Tibial artery (tissue), 4 donors: ENCODE results near the gene MTERF4.

ENCODE experiments used
- DNase-seq, 2 donors: peaks; one replicate each; pipeline ENCODE4 v3.0.0-alpha.2; 2019
- H3K27ac ChIP-seq, 2 donors: fragments of 200-600 bp; sonication (generic) in 1 of 2; 1 replicate in 1 of 2; 2 replicates in 1 of 2; pipeline ENCODE4 v1.5.1; 2018 to 2019; ENCODE audit warnings: mild to moderate bottlenecking in 1 of 2
- H3K27me3 ChIP-seq, 2 donors: fragments of 200-600 bp; sonication (generic) in 1 of 2; one replicate each; pipeline versions ENCODE4 v1.5.1 to v1.6.0; 2016 to 2019
- H3K36me3 ChIP-seq, 3 donors: fragments of 200-600 bp; sonication (generic) in 2 of 3; one replicate each; pipeline ENCODE4 v1.5.1; 2016 to 2019; ENCODE audit warnings: mild to moderate bottlenecking in 2 of 3
- H3K4me1 ChIP-seq, 4 donors: fragments of 200-600 bp; sonication (generic) in 2 of 4; 1 replicate in 3 of 4; 2 replicates in 1 of 4; pipeline ENCODE4 v1.5.1; 2016 to 2019
- H3K4me3 ChIP-seq, 2 donors: fragments of 200-600 bp; sonication (generic) in 1 of 2; 1 replicate in 1 of 2; 2 replicates in 1 of 2; pipeline ENCODE4 v1.5.1; 2018 to 2019; ENCODE audit warnings: mild to moderate bottlenecking in 2 of 2
- H3K9me3 ChIP-seq, 3 donors: fragments of 200-600 bp; sonication (generic) in 1 of 3; one replicate each; pipeline ENCODE4 v1.5.1; 2016 to 2019
- intact Hi-C: fragments of 100-400 bp; cut with DNase I; formaldehyde crosslinking; loops from one replicate; pipeline ENCODE4 v1.15.0; 2023; ENCODE audit warnings: low total_unique reads
- TF ChIP-seq, protein P1 (sequence below), 2 experiments: fragments of 200-600 bp in 1 of 2; fragments of 450-650 bp in 1 of 2; IDR thresholded peaks; one replicate each; pipeline ENCODE4 v1.5.1; 2017 to 2019; ENCODE audit warnings: antibody characterized with exemption in 2 of 2, mild to moderate bottlenecking in 1 of 2, moderate library complexity in 1 of 2

Gene MTERF4

GRCh38 chr2:241047253-241048010 lies 54.7 kb downstream of the MTERF4 start:
- no peaks in the 10 kb centered on the region for H3K4me1 ChIP-seq

More at GRCh38 chr2:241047253-241048010, 54.7 kb downstream of the MTERF4 start:
- Histone ChIP-seq H3K27ac (no peak overlapping the region), H3K4me3 (no peak overlapping the region), H3K36me3 (peaks cover 6 to 56% (median 48%) of the 10 kb centered on the region in 3 donors), H3K9me3 (peaks cover 0 to 11% (median 6%) of the 10 kb centered on the region in 3 donors), H3K27me3 (no peaks in the 10 kb centered on the region)
- intact Hi-C loops = no loop called here
- DNase-seq = no peak
- TF ChIP-seq, protein P1, sequence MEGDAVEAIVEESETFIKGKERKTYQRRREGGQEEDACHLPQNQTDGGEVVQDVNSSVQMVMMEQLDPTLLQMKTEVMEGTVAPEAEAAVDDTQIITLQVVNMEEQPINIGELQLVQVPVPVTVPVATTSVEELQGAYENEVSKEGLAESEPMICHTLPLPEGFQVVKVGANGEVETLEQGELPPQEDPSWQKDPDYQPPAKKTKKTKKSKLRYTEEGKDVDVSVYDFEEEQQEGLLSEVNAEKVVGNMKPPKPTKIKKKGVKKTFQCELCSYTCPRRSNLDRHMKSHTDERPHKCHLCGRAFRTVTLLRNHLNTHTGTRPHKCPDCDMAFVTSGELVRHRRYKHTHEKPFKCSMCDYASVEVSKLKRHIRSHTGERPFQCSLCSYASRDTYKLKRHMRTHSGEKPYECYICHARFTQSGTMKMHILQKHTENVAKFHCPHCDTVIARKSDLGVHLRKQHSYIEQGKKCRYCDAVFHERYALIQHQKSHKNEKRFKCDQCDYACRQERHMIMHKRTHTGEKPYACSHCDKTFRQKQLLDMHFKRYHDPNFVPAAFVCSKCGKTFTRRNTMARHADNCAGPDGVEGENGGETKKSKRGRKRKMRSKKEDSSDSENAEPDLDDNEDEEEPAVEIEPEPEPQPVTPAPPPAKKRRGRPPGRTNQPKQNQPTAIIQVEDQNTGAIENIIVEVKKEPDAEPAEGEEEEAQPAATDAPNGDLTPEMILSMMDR (IDR thresholded peaks at IDR 0.05) = no peak
